Neural progenitor cell (in vitro differentiated cells): Measurements from ENCODE around the gene RASSF4.

ENCODE experiments used
- CTCF ChIP-seq: fragments of 200-600 bp; sonication (generic); IDR thresholded peaks from 2 replicates; pipeline ENCODE4 v1.5.1; 2017; ENCODE audit warnings: antibody characterized with exemption, mild to moderate bottlenecking
- EZH2 ChIP-seq: fragments of 200-600 bp; sonication (generic); IDR thresholded peaks from 2 replicates; pipeline ENCODE4 v1.6.1; 2017; ENCODE audit warnings: antibody characterized with exemption, mild to moderate bottlenecking, moderate library complexity
- EZH2phosphoT487 ChIP-seq: fragments of 200-600 bp; sonication (generic); IDR thresholded peaks from 2 replicates; pipeline ENCODE4 v1.6.1; 2017; ENCODE audit warnings: antibody characterized with exemption

DNA sequence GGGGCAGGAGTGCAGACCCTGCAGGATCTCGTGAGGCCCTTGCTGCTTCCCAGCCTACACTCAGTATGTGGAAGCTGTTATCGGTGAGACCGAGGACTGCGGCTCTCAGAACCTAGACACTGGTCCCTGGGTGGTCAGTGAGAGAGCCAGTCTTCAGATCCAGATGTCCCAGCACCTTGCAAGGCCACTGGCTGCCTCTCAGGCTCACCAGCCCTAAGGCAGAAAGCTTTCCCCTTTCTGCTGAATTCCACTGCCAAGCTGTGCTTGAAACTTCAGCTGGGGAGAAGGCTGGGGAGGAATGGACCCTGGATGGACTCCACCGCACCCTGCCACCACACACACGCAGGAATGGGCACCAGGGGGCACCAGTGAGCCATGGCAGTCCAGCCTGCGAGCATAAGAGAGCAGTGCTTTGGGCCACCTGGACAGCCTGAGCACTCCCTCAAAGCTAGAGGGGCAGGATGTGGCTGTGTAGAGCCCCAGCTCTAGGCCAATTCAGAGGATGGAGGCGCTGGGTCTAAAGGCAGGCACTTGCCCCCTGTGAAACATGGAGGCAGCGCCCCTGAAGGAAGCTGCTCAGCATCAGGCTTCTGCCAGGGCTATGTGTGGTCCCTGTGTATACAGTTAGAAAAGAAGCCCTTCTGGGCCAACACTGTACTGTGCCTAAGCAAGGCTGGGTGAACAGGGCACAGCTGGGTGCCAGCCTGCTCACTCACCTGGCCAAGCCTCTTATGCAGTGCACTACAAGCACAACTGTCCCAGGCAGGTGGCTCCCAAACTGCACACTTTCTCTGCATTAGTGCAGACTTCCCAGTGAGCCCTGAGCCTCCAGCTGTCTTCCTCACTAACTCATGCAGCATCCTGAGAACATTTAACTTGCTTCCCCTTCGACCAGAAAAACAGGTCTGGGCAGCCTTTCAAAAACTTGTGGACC is 26.8 kb upstream of the RASSF4 start:
- TF ChIP-seq CTCF: peak; percentile 95
- TF ChIP-seq EZH2: no peak
- no peak for TF ChIP-seq EZH2phosphoT487
